Measurements from ENCODE around the gene CPN2. TPM values are rescaled to one million over a fixed set of nuclear protein-coding genes. Genes with fewer than 3 reads are reported as not detected.

Gene CPN2
- total and polyA plus RNA-seq, 2 of the 13 experiments (the other 11 are each of a cell fraction or from before 2014, with no cell fraction given), result 26.7 to 27.7 TPM

GRCh38 chr3:194355379-194355778, 4.3 kb upstream of the CPN2 start:
- in situ Hi-C loops (cut with HindIII; ENCODE audit: extremely low pct_ligation_motif_present, low pct_unique_long_range_greater_than_20kb), result no loop called here
- intact Hi-C loops (cut with micrococcal nuclease; ENCODE audit: unreplicated experiment), result no loop called here
- TF ChIP-seq JARID2 (CRISPR knock-in tag; IDR thresholded peaks at IDR 0.05; ENCODE audit: insufficient replicate concordance) (no peak), TCF7L2 (IDR thresholded peaks at IDR 0.05; ENCODE audit: low read depth, low read length) (no peak), GATAD2A (CRISPR knock-in tag; IDR thresholded peaks at IDR 0.05) (no peak), SALL1 (CRISPR knock-in tag; IDR thresholded peaks at IDR 0.05) (no peak), BCL6 (CRISPR knock-in tag; IDR thresholded peaks at IDR 0.05) (no peak), ATF6 (CRISPR knock-in tag; conservative IDR thresholded peaks at IDR 0.05) (no peak), HBP1 (CRISPR knock-in tag; IDR thresholded peaks at IDR 0.05; ENCODE audit: low read depth) (no peak), ZNF777 (CRISPR knock-in tag; IDR thresholded peaks at IDR 0.05) (no peak), ZBTB40 (IDR thresholded peaks at IDR 0.05) (no peak), ZBTB40 (CRISPR knock-in tag; IDR thresholded peaks at IDR 0.05) (no peak), AHR (CRISPR knock-in tag; IDR thresholded peaks at IDR 0.05) (no peak)
- TF ChIP-seq, protein P1, sequence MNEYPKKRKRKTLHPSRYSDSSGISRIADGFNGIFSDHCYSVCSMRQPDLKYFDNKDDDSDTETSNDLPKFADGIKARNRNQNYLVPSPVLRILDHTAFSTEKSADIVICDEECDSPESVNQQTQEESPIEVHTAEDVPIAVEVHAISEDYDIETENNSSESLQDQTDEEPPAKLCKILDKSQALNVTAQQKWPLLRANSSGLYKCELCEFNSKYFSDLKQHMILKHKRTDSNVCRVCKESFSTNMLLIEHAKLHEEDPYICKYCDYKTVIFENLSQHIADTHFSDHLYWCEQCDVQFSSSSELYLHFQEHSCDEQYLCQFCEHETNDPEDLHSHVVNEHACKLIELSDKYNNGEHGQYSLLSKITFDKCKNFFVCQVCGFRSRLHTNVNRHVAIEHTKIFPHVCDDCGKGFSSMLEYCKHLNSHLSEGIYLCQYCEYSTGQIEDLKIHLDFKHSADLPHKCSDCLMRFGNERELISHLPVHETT (CRISPR knock-in tag; conservative IDR thresholded peaks at IDR 0.05), result no peak

More at GRCh38 chr3:194355379-194355778, 4.3 kb upstream of the CPN2 start:
- ChIA-PET POLR2A (no interaction called here), CTCF (ENCODE audit: low intra/inter-chr PET ratio, low total read pairs) (no interaction called here)
- no peak overlapping the region for H2AFZ ChIP-seq (ENCODE audit: low read length)
- DNase-seq (ENCODE audit: low spot score), result no peak
- peaks cover 4 to 31% of the 10 kb centered on the region in 2 experiments; a peak in 3 of 5 replicates for H3K27me3 ChIP-seq (ENCODE audit: control insufficient read depth in 1 of 2, insufficient read depth in 2 of 2, low read length in 2 of 2)
- H3K79me2 ChIP-seq (ENCODE audit: insufficient read depth, low read length), result no peaks in the 10 kb centered on the region
- H3K36me3 ChIP-seq (replicated peaks in 1 of 2; ENCODE audit: control insufficient read depth in 1 of 2, insufficient read depth in 2 of 2, low read length in 2 of 2), result no peaks in the 10 kb centered on the region
- H3K9ac ChIP-seq (ENCODE audit: insufficient read depth, low read depth, low read length), result no peak overlapping the region
- FAIRE-seq, result no peak
- no peaks in the 10 kb centered on the region for H3K9me3 ChIP-seq (ENCODE audit: low read length)
- no peaks in the 10 kb centered on the region for H4K20me1 ChIP-seq (ENCODE audit: insufficient read depth, low read length)
- no peak overlapping the region for H3K27ac ChIP-seq (ENCODE audit: extremely low read length, insufficient read depth, low read length)
- BruUV-seq (replicated peaks), result no TSS peak
- WGBS (ENCODE audit: low lambda C conversion rate), result 55% methylated on average over 7 of the region's 7 CpGs
- ATAC-seq, result no peak
- H3K4me1 ChIP-seq (ENCODE audit: insufficient read depth, low read length), result peaks cover 19% of the 10 kb centered on the region
- H3K4me2 ChIP-seq (ENCODE audit: low read depth, low read length), result no peak overlapping the region
- H3K4me3 ChIP-seq (replicated peaks in 1 of 3; ENCODE audit: insufficient read depth in 1 of 3, low read depth in 2 of 3, low read length in 3 of 3), result no peak overlapping the region
